Amniotic epithelial cell (primary cell): ENCODE data around the gene TRAF1.

Experiments
- DNase-seq: peaks from one replicate; pipeline ENCODE4 v3.0.0-alpha.2; 2010; ENCODE audit warnings: low read depth

Gene TRAF1

DNA sequence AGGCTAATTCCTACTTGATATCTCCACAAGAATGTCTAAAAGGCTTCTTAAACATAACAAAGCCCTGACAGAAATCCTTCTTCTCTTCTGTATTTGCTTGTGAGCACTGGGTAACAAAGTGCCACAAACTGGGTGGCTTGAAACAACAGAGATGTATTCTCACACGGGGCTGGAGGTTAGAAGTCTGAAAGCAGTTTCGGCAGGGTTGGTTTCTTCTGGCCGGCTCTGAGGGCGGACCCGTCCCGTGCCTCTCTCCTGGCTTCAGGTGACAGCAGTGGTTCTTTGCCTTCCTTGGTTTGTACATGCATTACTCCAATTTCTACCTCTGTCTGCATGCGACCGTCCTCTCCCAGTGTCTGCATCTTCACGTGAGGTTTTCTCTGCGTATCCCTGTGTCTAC lies 14.0 kb upstream of the TRAF1 start:
- no peak for DNase-seq

DNA sequence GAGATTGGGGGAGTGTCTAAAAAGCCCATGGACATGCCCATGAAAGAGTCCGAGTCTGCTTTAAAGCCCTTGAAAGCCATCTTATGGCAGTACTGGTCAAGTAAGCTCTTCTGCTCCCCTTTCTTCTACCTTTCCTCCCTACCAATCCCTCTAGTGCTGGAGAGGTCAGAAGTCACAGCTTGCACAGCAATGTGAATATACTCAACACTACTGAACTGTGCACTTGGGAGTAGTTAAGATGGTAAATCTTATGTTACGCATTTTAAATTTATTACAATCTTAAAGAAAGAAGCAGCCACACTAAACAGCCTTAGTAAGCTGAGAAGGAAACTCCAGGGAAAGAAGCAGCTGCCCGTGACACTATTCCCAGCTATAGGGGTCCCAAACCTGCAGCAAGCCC lies 12.3 kb upstream of the TRAF1 start:
- no peak for DNase-seq

DNA sequence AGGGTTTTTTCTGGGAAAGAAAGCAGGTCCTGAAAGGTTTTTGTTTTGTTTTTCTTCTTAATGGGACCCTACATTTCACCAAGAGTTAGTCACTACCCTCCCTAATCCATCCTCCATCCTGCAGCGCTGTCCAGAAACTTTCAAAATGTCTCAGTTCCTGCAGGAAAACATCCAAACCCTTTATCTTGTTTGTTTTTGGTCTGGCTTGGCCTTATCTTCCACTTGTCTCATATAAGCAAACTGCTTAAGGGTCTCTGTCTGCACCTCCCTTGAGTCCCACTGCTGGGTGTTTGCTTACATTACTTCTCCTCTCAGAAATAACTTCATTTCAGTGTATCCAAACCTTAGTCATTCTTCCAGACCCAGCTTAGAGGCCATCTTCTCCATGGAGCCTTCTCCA lies 11.0 kb upstream of the TRAF1 start:
- DNase-seq, result peak; percentile 51

DNA sequence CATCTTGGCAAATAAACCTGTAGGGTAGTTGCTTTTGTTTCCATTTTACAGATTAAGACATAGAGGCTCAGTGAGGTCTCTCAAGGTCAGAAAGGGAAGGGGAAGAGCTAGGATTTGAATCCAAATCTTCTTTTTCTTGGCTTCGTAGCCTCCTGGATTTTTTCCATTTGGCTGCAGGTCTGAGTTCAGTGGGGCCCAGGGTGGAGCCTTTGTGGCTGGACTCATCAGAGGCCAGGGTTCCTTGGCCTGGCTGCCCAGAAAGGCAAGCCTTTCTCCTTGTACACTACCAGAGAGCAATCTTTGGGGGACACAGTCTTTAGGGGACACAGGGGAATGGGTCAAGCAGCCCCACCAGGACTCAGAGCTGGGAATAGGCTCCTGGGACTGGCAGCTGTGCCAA lies 10.5 kb upstream of the TRAF1 start:
- DNase-seq, result no peak

DNA sequence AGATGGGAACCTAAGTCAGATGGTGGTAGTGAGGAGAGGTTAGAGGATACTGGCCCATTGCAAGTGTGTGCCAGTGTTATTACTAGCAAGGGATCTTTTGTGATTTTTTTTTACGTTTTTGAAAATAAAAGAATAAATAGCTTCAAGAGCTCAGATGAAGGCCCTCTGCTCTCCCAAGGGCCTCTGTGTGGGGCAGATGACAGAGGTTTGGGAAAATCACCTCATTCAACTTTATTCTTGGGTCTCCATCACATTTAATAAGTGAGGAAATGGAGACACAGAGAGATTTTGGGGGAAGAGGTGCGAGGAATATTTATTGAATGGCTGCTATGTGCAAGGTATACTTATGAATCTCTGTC lies 10.1 kb upstream of the TRAF1 start:
- DNase-seq, result no peak

DNA sequence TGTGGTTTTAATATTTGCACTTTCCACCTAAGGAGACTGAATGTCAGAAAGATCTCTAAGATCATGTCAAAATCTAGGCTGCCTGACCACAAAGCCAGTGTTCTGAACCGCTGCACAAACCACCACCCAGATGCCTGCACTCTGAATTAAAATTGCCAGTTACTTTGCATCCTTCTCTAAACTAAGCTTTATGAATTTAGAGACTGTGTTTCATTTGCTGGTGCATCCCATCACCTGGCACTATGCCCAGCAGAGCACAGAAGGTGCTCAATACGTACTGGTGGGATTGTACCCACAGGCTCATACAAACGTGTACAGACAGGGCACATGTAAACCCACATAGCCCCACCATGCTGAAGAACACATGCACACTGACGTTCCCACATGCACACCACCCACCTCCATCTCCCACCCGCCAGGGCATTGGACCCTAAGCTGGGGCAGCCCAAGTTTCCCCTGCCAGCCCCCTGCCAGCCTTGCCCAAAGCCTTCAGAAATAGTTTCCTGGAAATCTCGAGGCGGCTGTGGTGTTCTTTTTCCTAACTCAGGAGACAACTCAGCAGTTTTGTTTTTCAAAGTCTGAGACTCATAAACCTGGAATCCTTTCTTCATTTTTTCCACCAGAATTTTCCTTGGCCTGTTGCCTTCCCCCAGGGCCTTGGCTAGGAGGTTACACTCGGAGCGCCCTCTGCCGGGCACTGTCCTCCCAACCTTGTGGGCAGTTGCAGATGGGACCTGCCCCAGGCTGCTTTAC lies 9.6 kb upstream of the TRAF1 start:
- peak; percentile 92 for DNase-seq

DNA sequence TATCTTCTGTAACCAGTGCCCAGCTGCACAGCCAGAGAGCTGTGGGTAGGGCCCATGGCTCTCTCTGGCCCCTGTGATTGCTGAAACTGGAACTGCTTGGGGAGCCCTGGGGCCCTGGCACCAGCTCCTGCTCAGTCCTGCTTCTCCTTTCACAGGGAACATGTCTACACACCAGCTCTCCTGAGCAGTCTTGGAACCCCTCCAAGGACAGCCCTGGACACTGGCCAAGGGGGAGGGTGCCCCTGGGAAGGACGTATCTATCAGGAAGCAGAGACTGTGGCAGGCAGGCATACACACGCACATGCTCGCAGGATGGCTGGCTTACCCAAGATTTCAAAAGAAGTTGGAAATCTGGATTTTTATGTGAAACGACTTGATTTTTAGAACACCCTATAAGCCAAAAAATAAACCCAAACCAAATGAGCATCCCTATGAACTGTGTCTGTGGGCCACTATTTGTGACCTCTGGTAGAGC lies 8.8 kb upstream of the TRAF1 start:
- DNase-seq, result peak; percentile 94

DNA sequence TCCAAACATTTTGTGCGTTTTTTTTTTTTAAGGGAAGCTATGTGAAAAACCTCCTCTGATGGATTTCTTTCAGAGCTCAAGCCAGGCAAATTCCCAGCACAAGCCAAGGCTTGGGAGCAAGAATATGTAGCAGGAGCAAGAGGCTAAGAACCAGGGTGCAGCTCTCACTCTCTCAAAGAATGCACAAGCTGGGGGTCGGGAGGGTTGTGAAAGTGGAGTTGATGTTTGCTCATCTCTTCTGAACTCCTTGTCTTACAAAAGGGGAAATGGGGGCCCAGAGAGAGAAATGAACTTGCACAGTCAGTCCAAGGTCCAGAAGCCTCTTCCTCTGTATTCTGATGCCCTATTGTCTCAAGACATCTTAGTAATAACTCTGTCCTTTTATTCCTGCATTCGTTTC lies 7.7 kb upstream of the TRAF1 start:
- no peak for DNase-seq

DNA sequence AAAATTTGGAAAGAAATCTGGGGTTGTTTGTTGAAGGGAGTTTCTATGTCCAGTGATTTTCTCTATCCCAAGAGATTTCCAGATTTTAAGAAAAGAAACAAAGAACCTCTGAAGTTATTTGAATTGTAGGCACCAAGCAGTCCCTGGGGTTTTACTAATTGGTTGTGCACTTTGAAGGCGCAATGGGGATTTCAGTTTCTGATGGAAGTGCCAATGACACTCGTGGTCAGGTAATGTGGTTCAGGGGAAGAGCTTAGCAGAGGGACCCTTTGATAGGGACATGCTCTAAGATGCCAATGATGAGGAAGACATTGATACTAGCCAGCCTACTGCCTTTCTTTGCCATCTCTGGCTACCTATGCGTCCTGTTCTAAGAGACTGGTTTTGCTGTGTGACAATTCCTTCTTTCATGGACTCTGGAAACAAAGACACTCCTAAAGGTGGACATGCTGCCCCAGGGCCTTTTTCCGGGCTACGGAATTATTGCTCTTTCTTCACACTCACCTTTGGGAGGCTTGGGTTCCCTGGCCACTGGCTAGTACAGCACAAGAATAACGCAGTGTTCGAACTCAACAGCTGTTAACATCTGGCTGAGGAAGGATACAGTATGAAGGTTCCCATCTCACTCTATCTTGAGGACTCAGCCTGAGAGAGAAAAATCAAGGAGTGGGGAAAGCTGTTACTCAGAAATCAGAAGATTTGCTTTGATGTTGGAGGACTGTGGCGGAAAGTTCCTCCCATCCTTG lies 6.9 kb upstream of the TRAF1 start:
- DNase-seq, result no peak

DNA sequence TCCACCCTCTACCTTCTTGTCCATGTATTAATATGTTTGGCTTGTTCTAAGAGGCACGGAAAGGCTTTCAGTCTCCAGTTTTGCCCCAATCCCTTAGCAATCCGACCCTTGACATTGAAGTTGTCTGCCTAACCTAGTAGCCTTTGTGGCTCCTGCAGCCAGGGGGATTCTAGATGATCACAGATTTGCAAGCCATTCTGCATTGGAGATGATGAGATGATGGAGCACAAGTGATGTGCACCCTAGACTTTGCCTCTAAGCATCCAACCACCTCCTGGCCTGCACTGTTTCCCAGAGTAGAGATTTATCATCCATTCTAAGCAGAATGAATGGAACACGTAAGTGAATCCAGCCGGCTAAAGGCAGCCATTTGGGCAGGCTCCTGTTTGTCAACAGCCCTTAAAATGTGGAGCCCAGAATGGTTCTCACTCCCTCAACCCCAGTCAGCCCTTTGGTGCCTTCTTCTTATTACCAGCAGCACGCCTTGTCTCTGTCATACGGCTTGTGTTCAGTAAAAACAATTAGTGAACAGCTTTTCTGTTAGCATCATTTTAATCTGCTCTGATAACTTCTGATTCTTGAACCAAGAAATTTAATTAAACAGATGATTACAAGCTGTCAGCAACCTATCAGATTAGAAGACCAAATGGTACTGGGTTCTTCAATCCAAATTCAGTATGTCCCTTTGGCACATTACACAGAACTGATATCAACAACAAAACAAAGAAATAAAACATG lies 5.7 kb upstream of the TRAF1 start:
- no peak for DNase-seq

DNA sequence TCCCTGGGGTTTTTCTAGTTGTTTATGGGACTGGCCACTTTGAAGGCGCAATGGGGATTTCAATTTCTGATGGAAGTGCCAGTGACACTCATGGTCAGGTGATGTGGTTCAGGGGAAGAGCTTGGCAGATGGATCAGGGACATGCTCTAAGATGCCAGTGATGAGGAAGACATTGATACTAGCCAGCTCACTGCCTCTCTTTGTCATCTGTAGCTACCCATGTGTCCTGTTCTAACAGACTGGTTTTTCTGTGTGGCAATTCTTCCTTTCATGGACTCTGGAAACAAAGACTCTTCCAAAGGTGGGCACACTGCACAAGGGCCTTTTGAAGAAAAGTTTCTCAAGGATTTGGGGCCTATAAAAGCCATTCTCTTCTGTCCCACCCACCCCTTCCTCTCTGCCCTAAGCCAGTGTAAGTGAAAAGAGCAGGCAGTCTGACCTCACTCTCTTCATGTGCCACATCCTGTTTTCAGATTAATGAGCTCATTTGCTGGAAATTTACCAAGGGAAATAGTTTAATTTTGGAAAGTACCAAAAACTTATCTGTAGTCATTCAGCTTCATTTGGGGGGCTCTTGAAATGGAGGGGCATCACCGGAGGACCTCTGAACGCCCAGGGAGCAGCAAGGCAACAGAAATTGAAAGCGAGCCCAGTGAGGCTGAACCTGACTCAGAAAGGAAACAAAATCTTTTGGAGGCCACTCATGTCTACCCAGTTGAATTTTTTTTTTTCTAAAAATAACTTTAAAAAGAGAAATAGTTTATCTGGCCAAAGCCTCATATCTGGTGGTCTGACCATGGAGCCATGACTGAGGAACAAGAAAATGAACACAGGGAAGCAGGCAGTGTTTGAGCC lies 4.9 kb upstream of the TRAF1 start:
- DNase-seq, result peak; percentile 21

DNA sequence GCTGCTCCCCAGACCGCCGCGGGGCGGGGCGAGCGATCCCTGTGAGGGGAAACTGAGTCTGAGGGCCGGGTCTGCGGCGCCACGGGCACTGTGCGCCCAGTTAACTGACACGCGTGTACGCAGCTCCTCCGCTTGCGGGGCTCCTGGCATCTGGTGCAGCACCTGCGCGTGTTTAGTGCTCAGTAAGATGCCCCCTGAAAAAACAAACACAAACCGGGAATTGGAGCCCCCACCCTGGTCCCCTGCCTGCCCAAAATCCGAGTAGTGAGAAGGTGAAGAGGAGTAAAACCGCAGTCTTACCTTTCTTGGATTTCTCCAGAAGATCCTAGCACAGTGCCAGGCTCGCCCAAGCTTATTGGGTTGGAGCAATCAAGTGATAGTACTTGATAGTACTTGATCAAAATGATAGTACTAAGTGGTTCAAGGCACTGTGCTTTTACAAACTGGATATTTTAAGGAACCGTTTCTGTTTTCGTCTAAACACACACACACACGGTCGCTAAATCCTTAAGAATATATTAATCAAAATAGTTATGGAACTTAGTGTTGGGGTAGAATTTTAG lies 2.7 kb upstream of the TRAF1 start:
- DNase-seq, result no peak

DNA sequence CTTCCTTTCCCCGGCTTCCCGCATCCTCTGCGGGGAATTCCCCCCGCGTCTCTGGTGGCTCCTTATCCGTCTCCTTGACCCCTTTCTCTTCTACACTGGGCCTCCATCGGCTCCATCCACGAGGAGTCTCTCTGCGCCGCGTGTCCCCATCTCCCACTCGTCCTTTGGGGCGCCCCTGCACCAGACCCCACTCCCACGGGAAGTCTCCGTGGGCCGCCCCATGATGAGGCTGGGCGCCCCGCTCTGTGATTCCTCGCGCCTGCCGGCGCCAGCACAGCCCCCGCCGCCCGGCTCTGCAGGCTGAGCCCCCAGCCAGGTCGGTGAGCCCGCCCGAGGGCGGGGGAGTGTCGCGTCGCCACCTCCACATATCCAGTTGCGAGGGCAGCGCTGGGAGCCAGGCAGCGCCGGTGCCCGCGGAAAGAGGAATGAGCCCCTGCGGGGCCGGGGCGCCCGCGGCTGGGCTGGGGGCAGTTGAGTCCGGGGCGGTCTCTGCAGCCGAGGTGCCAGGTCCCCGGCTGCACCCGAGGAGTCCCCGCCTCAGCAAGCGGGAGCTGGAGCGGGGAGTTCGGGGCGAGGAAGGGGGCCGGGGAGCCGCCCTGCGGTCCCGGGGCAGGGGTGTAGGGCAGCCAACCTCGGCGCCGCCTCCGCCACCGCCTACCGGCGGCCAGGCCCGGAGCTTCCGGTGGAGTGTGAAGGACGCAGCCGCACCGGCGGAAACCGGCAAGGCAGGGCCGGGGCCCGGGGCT lies 2.1 kb upstream of the TRAF1 start:
- peak; percentile 42 for DNase-seq

DNA sequence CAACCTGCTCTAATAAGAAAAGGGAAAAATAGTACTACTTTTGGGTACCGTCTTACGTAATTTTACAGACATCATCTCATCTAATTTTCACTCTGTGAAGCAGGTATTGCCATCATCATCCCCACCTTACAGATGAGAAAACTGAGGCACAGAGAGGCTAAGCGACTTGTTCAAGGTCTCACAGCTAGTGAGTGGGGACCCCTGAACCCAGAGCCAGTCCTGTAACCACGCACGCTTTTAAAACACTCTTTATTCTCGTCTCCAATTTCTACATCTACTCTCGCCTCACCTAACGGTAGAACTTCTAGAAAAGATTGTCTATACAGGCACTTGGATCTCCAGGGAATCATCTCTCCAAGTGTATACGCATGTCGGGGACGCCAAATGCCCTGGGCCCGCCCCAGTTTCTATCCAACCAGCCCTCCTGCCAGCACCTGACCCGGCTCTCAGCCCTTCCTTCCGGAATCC lies 1.5 kb upstream of the TRAF1 start:
- DNase-seq, result peak; percentile 35

DNA sequence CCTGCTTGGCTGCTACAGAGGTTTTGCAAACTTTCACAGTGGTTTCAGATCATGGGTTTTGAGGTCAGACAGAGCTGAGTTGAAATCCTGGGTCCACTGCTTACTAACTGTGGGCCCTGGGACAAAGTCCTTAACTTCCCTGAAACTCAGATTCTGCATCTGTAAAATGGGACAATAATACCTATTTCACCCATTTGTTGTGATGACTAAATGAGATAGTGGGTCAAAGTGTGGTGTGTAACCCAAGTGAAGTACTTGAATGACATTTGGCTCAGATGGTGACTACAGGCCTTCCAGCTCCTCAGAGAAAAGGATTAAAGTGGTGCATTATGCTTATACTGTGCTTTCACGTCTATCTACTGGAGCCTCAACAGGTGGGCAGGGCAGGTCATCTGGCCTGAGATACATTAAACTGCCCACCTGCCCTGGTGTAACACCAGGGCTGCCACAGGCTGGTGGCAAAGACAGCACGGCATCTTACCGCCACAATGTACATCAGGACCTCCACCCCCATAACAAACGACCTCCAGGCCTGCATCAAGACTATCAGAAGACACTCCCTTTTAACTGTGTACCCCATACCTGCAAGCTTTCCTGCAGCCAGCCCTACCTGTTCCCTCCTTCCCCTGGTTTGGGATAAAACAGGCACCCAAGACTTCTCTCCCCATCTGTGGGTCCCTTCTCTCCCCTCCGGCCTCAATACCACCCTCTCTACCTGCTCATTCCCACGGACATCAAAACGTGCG lies 846 bp upstream of the TRAF1 start:
- DNase-seq, result no peak

DNA sequence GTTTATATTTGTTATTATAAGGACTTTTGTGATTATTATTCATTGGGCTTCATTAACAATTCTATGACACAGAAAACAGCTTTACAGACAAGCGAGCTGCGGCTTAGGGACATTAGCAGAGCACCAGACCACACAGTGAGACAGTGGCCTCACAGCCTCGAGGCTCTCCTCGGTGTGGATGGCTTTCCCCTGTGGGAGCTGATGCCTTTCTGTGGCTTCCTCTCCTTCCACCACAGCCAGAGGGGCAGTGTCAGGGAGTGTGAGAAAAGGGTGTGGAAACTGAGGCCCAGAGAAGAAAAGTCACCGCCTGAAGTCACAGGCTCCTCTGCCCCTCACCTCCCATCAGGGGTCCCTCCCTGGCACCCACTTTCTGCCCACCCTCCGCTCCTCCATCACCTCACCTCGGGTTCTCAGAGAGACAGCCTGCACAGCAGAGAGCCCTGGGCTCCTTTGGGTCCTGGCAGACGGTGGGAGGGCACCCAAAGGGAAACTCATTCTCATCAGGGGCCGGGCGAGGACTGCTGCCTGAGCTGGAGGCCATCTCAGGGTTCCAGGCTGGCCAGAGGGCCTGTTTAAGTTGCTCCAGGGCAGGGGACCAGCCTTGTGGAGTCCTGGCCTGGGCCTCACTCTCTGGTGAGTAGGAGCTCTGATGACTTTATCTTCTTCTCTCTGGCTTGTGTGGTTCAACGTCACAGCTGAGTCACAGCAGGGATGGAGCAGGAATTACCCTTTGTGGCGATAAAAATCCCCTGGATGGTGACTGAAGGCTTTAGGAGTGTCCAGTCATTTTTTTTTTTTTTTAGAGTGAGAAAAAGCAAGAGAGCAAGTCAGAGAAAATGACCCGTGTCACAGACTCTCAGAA lies 830 bp downstream of the TRAF1 start:
- peak; percentile 87 for DNase-seq

DNA sequence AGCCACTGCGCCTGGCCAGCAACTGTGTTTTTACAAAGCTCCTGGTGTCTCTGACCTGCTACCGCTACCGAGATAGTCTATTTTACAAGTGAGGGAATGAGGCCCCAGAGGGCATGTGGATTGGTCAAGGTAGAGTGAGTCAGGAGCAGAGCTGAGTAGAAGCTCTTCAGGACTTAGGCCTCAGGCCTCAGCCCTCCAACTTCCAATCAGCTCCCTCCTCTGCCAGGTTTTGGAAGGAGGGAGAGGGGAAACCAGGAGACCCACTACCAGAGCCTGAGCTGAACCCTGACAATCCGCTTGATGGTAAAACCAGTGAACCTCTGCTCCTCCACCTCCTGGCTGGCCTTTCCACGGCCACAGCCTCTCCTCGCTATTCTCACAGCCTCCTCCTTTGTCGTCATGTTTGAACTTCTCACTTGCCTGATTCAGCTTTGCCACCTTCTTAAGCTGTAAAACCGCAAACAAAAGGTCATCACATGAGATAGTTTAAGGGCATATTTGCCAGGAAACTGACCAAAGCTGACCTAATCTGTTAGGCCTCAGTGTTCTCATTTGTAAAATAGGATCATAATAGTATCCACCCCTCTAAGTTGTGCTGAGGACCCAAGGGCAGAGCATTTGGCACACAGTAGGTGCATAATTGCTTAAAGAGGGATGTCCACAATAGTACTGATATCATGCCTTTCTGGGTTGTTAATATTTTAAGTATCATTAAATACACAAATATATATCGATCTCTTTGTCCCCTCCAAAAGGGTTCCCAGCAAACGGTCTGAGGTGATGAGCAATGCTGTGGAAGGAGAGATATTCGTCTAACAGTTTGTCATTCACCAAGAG lies 1.7 kb downstream of the TRAF1 start:
- peak; percentile 36 for DNase-seq
